NCI-H2196 treated with DMSO at 0.1 percent for 48 hours (cell line): ENCODE results near the gene R3HDM1.
"Not testable (repeated sequence)": the region's sequence is repeated elsewhere in the genome, so short reads cannot be mapped to it uniquely, and the experiment has no call there.

ENCODE experiments used
- DNase-seq: peaks from one replicate; lab custom pipeline; 2025; ENCODE audit not compliant: unreplicated experiment; lab: John Stamatoyannopoulos, UW

The R3HDM1 gene

GRCh38 chr2:135708159-135708558 lies 176.9 kb downstream of the R3HDM1 start:
- no peak for DNase-seq

- no peak for DNase-seq
These were observed 178.7 kb downstream of the R3HDM1 start for GRCh38 chr2:135709992-135710391.

GRCh38 chr2:135715086-135715485 lies 183.8 kb downstream of the R3HDM1 start:
- not testable (repeated sequence) for DNase-seq

DNA sequence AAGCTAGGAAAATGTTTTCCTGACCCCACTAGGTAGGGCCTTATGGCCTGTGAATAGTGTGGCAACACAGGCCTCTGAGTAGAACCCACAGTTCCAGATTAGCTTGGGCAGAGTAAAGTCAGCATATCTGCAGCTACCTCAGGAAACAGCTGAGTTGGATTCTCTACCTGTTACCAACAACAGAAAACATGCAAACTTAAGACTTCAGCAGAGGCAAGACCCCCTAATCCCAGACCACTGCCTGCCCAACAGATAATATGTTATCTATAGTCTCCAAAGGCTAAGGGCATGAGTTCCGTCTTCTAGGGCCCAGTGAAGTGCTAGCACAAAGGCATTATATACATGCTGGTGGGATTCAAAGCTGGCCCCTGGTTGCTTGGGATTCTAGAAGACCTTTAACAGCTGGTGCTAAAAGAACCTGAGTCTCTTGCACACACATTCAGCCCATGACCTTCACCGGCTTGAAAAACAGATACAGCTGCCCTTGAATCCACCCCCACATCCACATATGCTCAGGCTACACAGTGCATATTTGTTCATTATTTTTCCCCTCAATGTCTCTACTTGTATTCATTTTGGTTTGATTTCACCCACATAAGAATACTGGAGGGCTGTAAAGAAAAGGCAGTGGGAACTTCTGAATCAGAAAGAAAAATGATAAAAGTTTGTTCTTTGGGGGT lies 196.9 kb downstream of the R3HDM1 start:
- no peak for DNase-seq

DNA sequence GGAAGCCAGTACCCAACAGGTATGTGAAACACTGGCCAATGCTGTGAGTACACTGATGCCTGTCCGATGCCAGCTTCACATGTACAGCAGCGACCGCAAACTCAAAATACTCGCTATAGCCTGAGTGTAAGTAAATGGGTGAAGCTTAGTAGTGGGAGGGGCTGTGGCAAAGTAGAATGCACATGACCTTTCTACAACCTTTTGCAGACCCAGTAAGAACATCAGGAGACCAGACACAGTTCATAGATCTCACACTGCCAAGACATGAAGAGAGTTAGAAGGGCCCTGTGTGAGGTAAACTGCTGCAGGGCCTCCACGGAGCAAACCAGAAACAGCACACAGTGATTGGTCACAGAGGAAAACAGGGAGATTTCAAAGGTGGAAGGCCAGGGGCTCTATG lies 201.3 kb downstream of the R3HDM1 start:
- no peak for DNase-seq

DNA sequence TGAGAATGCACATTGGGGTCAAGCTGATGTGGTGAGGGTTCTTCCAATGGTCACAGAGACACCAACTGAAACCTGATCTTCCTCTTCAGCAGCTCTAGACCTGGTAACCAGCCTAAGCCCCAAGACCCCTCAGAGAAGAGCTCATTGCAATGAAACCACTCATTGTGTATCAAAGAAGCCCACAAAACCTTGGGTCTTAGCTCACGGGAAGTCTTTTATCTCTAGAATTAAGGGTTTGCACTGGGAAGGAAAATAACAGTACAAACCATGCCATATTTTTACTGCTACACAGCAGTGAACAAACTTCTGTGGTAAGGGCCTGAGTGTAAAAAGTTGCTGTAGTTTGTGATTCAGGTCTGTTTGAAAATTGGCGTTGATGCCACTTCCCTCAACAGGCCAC lies 201.8 kb downstream of the R3HDM1 start:
- no peak for DNase-seq

DNA sequence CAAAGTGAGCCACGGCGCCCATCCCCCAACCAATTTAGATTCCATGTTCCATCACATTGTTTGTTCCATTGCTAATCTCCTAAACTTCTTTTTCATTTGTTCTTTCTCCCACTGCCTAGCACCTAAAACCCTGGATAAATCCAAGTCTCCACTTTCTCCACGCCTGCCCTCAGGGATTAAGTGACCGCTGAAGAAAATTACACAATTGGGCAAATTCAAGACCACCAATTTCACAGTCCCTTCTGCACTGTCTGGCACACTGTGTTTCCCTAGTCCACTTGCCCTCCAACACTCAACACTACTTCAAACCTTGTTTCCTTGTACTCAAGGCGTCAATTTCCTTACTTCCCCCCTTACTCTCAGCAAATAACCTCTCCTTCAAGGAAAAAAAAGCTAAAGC lies 205.3 kb downstream of the R3HDM1 start:
- no peak for DNase-seq

- DNase-seq, result no peak
These were observed 208.9 kb downstream of the R3HDM1 start for GRCh38 chr2:135740206-135740605.

DNA sequence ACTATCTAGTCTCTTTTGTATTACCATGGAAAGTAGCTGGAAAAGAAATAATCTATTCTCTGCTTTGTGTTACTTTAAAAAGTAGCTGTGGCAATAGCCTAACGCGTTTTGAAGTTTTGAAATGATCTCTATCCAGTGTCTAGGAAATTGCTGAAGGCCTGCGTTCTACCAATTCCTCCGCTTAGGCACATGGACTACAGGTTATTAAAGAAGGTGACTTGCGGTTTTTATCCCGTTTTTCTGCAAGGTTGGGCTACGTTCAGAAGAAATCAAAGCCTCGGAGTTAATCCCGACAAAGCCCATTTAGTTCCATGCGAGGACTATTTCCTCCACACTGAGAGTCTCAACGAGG lies 209.7 kb downstream of the R3HDM1 start:
- DNase-seq, result no peak

GRCh38 chr2:135741395-135742324 lies 210.4 kb downstream of the R3HDM1 start, which contains the start of gene UBXN4:
Gene UBXN4, plus strand, starts transcription at chr2:135741855. Its CDS starts 75 bp downstream, at chr2:135741930.
- DNase-seq, result peak; percentile 97

DNA sequence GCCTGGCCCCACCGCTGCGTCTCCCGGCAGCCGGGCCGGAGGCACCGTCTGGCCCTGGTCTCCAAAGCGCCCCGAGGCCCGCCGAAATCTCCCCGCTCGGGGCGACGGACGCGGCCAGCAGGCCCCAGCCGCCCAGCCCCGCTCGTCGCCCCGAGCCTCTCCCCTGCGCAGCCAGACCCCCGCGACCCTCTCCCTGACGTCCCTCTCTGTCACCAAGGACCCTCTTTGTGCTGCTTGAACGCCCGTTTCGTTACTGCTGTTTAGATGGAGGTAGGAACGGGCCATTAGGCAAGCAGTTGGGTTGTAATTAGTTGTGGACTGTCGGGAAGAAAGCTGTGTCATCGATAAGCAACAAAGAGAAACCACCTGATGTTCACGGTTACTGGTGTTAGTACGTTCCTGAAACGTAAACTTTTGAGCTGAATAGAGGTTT lies 211.1 kb downstream of the R3HDM1 start:
- no peak for DNase-seq

DNA sequence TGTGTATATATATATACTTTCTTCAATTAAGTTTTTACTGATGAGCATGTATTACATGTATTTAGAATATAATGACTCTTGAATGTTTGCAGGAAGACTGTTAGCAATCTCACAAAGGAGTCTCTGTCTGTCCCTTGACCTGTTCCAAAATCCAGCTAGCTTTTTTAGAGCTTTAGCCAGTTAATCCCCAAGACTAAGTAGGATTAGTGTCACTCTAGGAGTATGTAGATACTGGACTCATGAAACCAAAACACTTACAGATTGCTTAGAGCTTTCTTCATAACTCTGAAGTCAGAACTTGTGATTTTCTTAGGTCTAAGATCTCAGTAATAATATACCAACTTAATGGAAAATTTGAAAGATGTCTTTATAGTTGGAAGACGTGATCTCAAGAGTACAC lies 212.6 kb downstream of the R3HDM1 start:
- DNase-seq, result no peak

GRCh38 chr2:135744760-135745314 lies 213.6 kb downstream of the R3HDM1 start:
- DNase-seq, result no peak

DNA sequence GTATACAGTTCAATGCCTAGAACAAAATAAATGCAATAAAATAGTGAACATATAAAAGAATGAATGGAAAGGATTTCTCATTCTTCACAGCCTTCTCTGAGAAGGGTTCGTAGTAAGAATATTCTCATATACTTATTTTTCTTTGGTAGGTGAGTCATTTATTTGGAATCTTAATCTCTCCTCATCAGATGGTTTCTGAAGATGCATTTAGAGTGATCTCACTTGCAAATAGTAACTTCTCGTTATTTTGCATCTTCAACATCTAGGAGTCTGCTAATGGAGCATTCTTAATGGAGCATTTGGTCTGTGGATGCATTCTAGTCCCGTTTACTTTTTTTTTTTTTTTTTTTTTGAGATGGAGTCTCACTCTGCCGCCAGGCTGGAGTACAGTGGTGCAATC lies 214.3 kb downstream of the R3HDM1 start:
- DNase-seq, result no peak

GRCh38 chr2:135755573-135755972 lies 224.3 kb downstream of the R3HDM1 start:
- DNase-seq, result no peak

DNA sequence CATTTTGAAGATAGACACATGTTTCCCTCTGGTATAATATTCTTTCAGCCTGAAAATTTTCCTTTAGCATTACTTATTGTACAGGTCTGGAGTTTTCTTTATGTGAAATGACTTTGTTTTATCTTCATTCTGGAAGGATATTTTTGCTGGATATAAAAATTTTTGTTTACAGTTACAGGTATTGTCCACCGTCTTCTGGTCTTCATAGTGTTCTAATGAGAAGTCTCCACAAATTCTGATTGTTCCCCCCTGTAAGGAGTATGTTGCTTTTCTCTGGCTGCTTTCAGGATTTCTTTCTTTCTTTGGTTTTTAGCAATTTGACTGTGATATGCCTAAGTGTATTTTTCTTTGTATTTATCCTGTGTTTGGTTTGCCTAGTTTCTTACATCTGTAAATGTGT lies 225.4 kb downstream of the R3HDM1 start:
- DNase-seq, result no peak

GRCh38 chr2:135762022-135762421 lies 230.7 kb downstream of the R3HDM1 start:
- no peak for DNase-seq

DNA sequence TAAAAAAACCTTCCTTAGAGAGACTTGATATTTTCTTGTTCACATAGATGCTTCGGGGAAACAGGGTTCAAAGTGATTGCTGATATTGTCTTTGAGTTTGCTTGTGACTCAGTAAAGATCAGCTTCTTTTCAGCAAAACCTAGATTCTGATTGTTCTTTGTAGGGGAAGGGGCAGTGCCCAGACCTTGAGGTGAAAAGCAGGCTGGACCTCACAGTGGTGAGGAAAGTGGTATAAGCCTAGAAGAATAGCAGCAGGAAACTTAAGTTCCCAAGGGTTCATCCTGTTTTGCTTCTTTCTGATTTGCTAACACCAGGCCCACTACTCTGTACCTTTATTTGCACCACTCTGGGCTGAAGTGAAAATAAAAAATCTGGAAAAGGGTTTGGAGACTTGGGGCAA lies 231.2 kb downstream of the R3HDM1 start:
- DNase-seq, result no peak

DNA sequence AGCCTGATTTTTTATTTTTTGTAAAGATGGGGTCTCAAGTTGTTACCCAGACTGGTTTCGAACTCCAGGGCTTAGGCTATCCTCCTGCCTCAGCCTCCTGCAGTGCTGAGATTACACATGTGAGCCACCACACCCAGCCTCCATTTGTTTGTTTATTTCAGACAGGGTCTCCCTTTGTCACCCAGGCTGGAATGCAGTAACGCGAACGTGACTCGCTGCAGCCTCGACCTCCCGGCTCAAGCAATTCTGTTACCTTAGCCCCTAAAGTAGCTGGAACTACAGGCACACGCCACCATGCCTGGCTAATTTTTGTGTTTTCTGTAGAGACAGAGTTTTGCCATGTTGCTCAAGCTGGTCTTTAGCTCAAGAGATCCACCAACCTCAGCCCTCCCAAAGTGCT lies 237.6 kb downstream of the R3HDM1 start:
- DNase-seq, result no peak

DNA sequence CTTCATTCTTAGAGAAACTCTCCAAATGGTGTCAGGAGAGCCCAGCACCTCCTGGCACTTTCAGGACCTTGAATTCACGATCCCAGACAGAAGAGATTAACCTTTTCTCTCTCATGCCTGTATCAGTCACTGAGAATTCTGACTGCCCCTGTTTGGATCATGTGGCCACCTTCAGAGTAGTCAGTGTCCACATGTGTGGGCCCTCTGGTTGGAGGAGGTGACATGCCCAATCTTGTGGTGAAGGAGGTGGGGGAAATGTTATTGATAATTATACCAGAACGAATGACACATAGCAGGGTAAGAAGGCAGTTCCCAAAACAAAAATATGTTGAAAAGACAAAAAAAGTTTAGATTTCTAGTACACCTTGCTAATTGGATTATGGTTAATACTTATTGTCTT lies 242.0 kb downstream of the R3HDM1 start:
- DNase-seq, result no peak

- no peak for DNase-seq
These were observed 242.6 kb downstream of the R3HDM1 start for GRCh38 chr2:135773917-135774316.
